Hepatocyte (in vitro differentiated cells): ENCODE measurements around the gene PIANP.

ENCODE experiments used
- CTCF ChIP-seq: fragments of 200-600 bp; sonication (generic); IDR thresholded peaks from 2 replicates; pipeline ENCODE4 v1.5.1; 2016; ENCODE audit warnings: antibody characterized with exemption, mild to moderate bottlenecking; ENCODE audit not compliant: poor library complexity
- EZH2 ChIP-seq: fragments of 200-600 bp; sonication (generic); IDR thresholded peaks from 2 replicates; pipeline ENCODE4 v1.6.1; 2016; ENCODE audit warnings: antibody characterized with exemption, mild to moderate bottlenecking, borderline replicate concordance

- TF ChIP-seq CTCF (no peak), EZH2 (no peak)
Measured at GRCh38 chr12:6747216-6747615, 46.6 kb upstream of the PIANP start.
